IPS DF 4.7 (cell line): ENCODE data around the gene TNFRSF1A.

Experiments used
- DNase-seq: peaks from one replicate; pipeline ENCODE4 v3.0.0-alpha.2; 2013; ENCODE audit warnings: low spot score; ENCODE audit errors: extremely low read depth

TNFRSF1A gene

GRCh38 chr12:6337958-6338433, 3.9 kb downstream of the TNFRSF1A start:
- no peak for DNase-seq

GRCh38 chr12:6336889-6337853, 4.7 kb downstream of the TNFRSF1A start:
- no peak for DNase-seq

GRCh38 chr12:6336079-6336888, 5.6 kb downstream of the TNFRSF1A start:
- peak; percentile 96 for DNase-seq

DNA sequence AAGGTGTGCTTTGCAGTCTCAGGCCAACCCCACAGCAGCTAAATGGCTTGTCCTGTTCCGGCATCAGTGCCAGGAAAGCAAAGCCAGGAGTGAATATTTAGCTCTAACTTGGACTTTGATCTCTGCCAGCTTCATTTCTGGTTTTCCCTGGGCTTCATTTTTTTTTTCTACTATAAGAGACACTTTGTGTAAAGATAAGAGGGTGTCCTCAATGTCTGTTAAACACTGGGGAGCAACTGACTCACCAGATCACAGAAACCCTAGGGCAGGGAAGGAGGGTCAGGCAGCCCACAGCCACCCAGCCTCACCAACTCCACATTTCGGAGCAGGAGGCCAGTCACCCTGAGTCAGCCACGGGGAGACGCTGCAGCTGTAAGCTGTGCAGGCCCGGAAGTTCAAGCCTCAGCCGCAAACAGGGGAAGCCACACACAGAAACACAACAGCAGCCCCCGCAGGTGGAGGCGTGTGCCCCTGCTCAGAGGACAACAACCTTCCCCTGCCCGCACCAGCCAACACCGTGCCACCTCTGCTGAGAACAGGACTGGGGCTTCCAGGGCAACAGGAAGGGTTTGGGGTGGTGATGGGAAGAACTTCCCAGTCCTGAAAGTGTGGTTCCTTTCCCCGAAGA, 6.3 kb downstream of the TNFRSF1A start:
- no peak for DNase-seq

DNA sequence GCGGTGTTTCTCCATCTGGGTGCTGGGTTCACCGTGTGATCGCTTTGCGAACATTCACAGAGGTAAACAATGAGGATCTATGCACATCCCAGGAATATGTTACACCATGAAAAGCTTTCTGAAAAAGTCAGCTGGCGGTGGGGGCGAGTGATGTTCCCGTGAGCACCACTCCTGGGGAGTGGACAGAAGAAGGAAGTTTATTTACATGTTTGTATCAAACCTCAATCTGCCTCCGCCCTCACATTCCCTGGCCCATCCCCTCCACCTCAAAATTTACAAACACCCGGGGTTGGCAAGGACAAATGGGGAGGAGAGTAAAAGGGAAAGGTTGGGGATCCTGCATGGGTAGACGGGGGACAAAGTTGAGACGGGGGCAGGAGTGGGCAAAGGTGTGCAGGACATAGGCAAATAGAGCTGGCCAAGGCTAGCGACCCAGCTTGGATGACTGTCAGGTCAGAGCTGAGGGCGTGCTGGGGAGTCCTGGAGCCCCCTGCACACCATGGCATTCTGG, 6.9 kb downstream of the TNFRSF1A start:
- DNase-seq, result no peak

DNA sequence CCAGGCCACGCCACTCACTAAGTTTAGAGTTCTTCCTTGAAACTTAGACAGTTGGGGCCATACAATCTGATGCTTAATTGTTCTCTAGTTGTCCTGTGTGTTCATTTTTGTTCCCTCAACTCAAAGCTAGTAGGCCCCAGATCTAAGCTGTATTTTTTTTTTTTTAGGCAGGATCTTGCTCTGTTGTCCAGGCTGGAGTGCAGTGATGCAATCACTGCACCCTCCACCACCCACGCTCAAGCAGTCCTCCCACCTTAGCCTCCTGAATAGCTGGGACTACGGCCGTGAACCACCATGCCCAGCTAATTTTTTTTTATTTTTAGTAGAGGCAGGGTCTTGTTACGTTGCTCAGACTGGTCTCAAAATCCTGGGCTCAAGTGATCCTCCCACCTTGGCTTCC, 7.5 kb downstream of the TNFRSF1A start:
- DNase-seq, result no peak

DNA sequence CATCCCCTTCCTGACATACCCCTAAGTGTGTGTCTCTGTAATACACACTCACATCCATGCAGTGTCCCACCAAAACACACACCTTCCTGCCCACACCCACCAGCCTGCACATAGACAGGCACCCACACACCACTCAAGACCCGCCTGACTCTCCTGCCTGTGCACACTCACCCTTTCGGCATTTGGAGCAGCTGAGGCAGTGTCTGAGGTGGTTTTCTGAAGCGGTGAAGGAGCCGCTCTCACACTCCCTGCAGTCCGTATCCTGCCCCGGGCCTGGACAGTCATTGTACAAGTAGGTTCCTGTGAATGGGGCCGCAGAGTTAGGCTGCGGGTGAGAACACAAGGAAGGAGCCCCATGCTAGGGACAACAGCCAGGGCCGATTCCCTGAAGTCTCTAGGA, 8.3 kb downstream of the TNFRSF1A start:
- no peak for DNase-seq

- DNase-seq, result no peak
These were observed 8.8 kb downstream of the TNFRSF1A start for GRCh38 chr12:6333029-6333428.

DNA sequence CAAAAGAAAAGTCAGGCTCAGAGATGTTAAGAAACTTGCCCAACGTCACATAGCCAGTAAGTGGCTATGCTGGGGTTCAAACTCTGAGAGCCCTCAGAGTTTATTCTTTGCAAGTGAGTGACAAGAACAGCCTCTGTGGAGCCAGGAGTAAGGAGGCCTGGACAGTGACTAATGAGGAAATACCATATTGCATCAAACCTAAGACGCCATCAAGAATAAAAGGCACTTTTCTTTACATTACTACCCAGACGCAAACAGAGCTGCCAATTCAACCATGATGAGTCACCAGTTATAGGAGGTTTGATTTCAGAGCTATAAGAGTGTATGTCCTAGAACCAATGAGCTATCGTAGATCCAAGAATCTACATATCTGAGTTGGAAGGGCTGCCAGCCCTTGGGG, 9.4 kb downstream of the TNFRSF1A start:
- DNase-seq, result no peak

DNA sequence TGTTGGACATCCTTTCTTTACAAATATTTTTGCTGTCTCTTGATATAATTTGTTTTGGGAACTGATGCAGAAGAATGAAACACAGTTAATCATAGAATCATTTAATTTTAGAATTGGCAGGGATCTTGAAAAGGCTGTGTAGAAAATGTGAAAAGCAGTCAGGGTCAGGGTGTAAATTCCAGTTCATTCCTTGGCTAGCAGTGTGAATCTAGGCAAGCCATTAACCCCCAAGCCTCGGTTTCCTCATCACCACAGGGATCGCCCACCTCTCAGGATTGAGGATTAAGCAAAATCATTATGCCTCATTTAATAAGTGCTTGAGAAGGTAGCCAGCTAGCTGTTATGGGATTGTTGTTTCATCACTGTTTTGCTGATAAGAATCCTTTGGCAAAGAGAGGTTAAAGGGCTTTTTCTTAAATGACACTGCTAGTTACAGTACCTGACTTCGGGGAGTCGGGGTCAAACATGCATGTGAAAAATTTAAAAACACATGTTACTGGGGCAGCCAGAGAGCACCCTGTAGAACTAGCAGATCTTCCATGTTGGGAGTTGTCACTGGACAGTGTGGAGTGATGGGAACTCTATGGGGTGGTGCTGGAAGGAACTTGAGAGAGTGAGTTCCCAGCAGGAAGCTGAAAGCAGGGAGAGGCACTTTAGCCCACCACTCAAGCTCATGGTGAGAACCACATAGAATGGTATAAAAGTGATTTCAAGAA, 10.7 kb downstream of the TNFRSF1A start:
- DNase-seq, result no peak

GRCh38 chr12:6330192-6330591, 11.7 kb downstream of the TNFRSF1A start:
- no peak for DNase-seq

- no peak for DNase-seq
These were observed 12.2 kb downstream of the TNFRSF1A start for GRCh38 chr12:6329703-6330064.

GRCh38 chr12:6328945-6329702, 12.8 kb downstream of the TNFRSF1A start:
- DNase-seq, result no peak

- no peak for DNase-seq
These were observed 13.7 kb downstream of the TNFRSF1A start for GRCh38 chr12:6328045-6328779.

GRCh38 chr12:6327229-6328041, 14.4 kb downstream of the TNFRSF1A start:
- no peak for DNase-seq

- no peak for DNase-seq
These were observed 15.3 kb downstream of the TNFRSF1A start for GRCh38 chr12:6326316-6327228.

DNA sequence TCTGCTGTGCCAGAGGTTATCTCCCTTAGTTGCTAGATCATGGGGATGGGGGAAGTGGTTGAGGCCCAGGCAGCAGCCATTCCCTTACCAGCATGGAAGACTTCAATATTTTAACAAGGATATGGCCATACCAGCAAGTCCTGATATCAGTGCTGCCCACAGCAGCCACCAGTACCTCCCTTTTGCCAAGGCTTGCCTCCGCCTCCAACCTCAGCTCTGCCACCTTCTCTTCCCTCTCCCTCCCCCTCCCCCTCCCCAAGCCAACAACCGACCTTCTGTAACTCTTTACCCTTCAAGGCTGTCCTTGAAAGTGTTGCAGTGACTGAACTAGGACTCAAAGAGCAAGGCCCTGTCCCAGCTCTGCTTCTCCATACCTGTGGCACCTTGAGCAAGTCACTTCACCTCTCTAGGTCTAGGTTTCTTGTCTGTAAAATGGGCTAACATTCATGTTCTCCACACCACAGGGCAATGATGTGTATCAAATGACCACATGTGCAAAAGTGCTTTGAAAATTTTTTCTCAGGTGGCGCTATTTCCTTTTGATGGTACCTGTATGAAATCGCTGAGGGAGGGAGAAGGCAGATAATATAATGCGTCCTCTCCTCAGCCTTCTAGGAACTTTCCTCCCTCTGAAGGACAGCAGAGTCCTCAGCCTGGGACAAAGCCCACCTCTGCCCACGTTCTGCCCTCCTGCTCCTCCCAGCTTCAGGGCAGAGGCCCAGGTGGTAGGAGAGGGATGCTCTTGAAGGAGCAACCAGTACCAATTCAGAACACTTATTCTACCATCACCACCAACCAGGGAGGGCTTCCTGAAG, 16.7 kb downstream of the TNFRSF1A start:
- no peak for DNase-seq
